Cardiac fibroblast (primary cell): ENCODE data around the gene DNAJB6.

Experiments
- DNase-seq, 2 donors: peaks; one replicate each; pipeline versions ENCODE4 v3.0.0 to v3.0.0-alpha.2; 2010; ENCODE audit warnings: low read depth in 2 of 2
- H3K4me3 ChIP-seq, 2 donors: replicated peaks in 1 of 2; 1 replicate in 1 of 2; 2 replicates in 1 of 2; pipeline ENCODE4 v1.5.1; 2011; ENCODE audit warnings: low read depth in 2 of 2, low read length in 2 of 2, mild to moderate bottlenecking in 2 of 2, moderate library complexity in 1 of 2
- TF ChIP-seq, protein P1 (sequence below): IDR thresholded peaks from one replicate; pipeline ENCODE4 v1.5.1; 2011; ENCODE audit warnings: low read depth, mild to moderate bottlenecking, low read length, inconsistent platforms

DNAJB6 gene

DNA sequence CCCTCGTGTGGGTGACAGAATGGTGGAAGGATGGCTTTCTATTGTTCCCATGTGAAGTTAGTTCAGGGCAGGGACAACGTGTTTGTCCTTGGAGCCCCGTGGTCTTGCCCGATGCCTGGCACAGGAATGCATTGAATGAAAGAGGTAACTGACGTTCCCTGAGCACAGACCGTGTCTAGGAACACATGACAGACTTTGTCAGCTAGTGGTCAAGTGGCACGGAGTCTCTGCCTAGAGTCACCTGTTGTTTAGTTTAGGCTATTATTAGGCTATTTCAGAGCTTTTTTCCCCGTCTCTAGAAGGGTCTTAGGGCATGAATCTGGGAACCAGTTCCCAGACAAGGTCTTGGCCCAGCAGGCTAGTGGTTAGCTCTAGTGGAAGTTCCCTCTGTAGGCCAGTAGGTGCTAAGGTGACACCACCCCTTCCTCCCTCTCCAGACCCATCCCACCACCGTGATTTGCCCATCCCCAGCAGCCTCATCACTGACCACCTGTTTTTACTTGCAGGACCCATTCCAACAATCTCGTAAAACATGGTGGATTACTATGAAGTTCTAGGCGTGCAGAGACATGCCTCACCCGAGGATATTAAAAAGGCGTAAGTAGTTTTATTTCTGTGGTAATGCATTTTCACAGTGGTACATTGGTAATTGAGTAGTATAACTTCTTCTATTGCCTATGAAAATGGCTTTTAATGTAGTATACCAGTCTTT, 21.4 kb downstream of the DNAJB6 start:
- TF ChIP-seq, protein P1, sequence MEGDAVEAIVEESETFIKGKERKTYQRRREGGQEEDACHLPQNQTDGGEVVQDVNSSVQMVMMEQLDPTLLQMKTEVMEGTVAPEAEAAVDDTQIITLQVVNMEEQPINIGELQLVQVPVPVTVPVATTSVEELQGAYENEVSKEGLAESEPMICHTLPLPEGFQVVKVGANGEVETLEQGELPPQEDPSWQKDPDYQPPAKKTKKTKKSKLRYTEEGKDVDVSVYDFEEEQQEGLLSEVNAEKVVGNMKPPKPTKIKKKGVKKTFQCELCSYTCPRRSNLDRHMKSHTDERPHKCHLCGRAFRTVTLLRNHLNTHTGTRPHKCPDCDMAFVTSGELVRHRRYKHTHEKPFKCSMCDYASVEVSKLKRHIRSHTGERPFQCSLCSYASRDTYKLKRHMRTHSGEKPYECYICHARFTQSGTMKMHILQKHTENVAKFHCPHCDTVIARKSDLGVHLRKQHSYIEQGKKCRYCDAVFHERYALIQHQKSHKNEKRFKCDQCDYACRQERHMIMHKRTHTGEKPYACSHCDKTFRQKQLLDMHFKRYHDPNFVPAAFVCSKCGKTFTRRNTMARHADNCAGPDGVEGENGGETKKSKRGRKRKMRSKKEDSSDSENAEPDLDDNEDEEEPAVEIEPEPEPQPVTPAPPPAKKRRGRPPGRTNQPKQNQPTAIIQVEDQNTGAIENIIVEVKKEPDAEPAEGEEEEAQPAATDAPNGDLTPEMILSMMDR, result no peak
- no peak for DNase-seq
- no peak overlapping the region for H3K4me3 ChIP-seq

DNA sequence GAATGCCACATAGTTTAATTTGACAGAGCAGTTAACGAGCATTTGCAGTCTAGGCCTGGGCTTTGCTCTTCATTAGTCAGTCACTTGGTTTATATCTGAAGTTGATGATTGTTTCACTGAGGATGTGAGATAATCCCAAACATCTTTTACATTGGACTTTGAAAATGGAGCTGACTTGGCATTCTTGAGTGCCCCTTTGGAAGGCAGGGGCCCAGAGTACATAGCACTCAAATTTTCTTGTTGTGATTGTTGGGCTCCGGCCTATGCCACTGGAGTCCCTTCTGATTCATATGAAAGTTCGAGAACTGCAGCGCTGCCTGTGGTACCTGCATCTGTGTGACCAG, 21.9 kb downstream of the DNAJB6 start:
- H3K4me3 ChIP-seq, result no peak overlapping the region
- DNase-seq, result no peak
- TF ChIP-seq, protein P1, result no peak

DNA sequence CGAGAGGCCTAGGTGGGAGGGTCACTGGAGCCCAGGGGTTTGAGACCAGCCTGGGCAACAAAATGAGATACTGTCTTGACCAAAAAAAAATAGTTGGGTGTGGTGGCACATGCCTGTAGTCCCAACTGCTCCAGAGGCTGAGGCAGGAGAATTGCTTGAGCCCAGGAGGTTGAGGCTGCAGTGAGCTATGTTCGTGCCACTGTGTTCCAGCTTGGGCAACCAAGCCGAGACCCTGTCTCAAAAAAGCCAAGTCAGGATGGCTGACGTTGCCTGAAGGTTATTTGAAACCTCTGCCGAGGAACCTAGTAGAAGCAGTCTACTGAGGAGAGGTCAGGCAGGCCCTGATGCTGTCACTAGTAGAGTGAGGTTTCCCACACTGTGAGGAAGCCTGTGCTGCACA, 22.8 kb downstream of the DNAJB6 start:
- no peak overlapping the region for H3K4me3 ChIP-seq
- DNase-seq, result no peak
- TF ChIP-seq, protein P1, result no peak

DNA sequence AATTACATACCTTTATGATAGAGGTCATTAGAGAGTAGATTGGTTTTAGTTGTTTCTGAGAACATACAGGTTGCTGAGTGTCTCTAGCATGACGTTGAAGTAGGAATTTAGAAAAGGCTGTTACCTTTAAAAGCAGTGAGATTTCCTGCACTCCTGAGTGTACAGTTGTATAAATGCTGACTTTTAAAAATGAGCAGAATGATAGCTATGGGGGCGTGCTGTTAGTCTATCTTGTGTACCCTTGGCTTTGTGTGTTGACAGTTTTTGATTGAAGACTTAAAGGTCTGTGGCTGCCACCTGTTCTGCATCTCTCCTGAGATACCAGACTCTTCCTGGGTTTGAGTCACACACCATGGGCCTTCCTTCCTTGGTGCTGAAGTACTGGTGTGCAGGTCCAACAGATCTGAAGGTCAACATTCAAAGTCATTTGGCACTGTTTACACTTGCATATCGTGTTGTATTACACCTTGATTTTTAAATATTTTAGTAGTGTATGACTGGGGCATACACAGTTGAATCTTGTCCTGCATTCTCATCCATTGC, 23.8 kb downstream of the DNAJB6 start:
- DNase-seq, result no peak
- H3K4me3 ChIP-seq, result no peak overlapping the region
- TF ChIP-seq, protein P1, result no peak

GRCh38 chr7:157361537-157361936, 24.7 kb downstream of the DNAJB6 start:
- no peak overlapping the region for H3K4me3 ChIP-seq
- TF ChIP-seq, protein P1, result no peak
- DNase-seq, result no peak

DNA sequence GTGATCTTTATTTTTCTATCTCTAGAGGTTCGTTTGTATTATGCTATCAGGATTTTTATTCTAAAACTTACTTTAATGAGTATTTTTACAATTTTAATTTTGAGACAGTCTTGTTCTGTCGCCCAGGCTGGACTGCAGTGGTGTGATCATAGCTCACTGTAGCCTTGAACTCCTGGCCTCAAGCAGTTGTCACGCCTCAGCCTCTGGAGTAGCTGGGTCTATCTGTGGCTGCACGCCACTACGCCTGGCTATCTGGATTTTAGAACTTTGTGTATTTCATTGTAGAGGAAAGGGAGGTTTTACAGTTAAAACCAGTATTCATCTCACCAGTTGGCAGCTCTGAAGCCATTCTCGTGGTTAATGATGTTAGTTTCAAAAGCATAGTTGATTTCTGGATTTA, 25.9 kb downstream of the DNAJB6 start:
- TF ChIP-seq, protein P1, result no peak
- H3K4me3 ChIP-seq, result no peak overlapping the region
- DNase-seq, result no peak

- DNase-seq, result no peak
- no peak overlapping the region for H3K4me3 ChIP-seq
- TF ChIP-seq, protein P1, result no peak
Observed at GRCh38 chr7:157366722-157367121, 29.9 kb downstream of the DNAJB6 start.
